H1 (cell line): ENCODE results near the gene ALDH5A1. TPM values are rescaled to one million over a fixed set of nuclear protein-coding genes. Genes with fewer than 3 reads are reported as not detected.

Source experiments
- CTCF ChIA-PET: fragments of 300-600 bp; sonication (Branson Sonifier 250); formaldehyde crosslinking; loops from one replicate; lab custom pipeline; 2021; ENCODE audit not compliant: partially characterized antibody; lab: Charles Lee
- POLR2A ChIA-PET: fragments of 300-600 bp; sonication (Branson Sonifier 250); formaldehyde crosslinking; loops from one replicate; lab custom pipeline; 2021; ENCODE audit warnings: inconsistent platforms; ENCODE audit not compliant: partially characterized antibody; lab: Charles Lee
- DNase-seq, 2 experiments: peaks; one replicate each; pipeline versions ENCODE4 v3.0.0 to v3.0.0-alpha.2; 2010 to 2022; ENCODE audit warnings: low spot score in 2 of 2, low read depth in 1 of 2, mixed read lengths in 1 of 2
- FAIRE-seq: peaks from 2 replicates; lab custom pipeline; 2011; peaks lifted over from hg19 to GRCh38; lab: Jason Lieb, UNC
- H2AFZ ChIP-seq: 2 replicates; pipeline ENCODE4 v1.8.1; 2012; ENCODE audit warnings: low read length, inconsistent platforms
- H2AK5ac ChIP-seq: 2 replicates; pipeline ENCODE4 v1.6.1; 2013; ENCODE audit warnings: low read depth, low read length
- H2BK120ac ChIP-seq: replicated peaks from 2 replicates; pipeline ENCODE3; 2013; ENCODE audit warnings: low read depth, low read length, inconsistent platforms
- H2BK12ac ChIP-seq: 2 replicates; pipeline ENCODE4 v1.6.1; 2013; ENCODE audit warnings: low read depth, low read length
- H2BK15ac ChIP-seq: 2 replicates; pipeline ENCODE4 v1.6.1; 2013; ENCODE audit warnings: low read length
- H2BK20ac ChIP-seq: 2 replicates; pipeline ENCODE4 v1.6.1; 2013; ENCODE audit warnings: low read length
- H2BK5ac ChIP-seq: 2 replicates; pipeline ENCODE4 v1.6.1; 2013; ENCODE audit warnings: low read depth, low read length
- H3K14ac ChIP-seq: 2 replicates; pipeline ENCODE4 v1.6.1; 2013; ENCODE audit warnings: inconsistent platforms; ENCODE audit not compliant: insufficient read length
- H3K18ac ChIP-seq: 2 replicates; pipeline ENCODE4 v1.6.1; 2013; ENCODE audit warnings: low read length; ENCODE audit errors: extremely low read depth
- H3K23ac ChIP-seq: 2 replicates; pipeline ENCODE4 v1.6.1; 2013; ENCODE audit warnings: inconsistent platforms; ENCODE audit not compliant: insufficient read length
- H3K23me2 ChIP-seq: 2 replicates; pipeline ENCODE4 v1.6.1; 2013; ENCODE audit warnings: low read depth, low read length
- H3K27ac ChIP-seq: 2 replicates; pipeline ENCODE4 v1.6.1; 2011; ENCODE audit warnings: low read depth, low read length, inconsistent platforms
- H3K27me3 ChIP-seq, 4 experiments: replicated peaks in 1 of 4; 1 replicate in 1 of 4; 2 replicates in 3 of 4; pipeline versions ENCODE4 v1.6.1 to v1.8.1; 2011 to 2013; ENCODE audit warnings: low read length in 3 of 4, mild to moderate bottlenecking in 3 of 4, inconsistent platforms in 2 of 4, mixed read lengths in 2 of 4, moderate library complexity in 1 of 4; ENCODE audit not compliant: control insufficient read depth in 3 of 4, insufficient read depth in 3 of 4; ENCODE audit errors: extremely low read depth in 1 of 4
- H3K36me3 ChIP-seq, 4 experiments: 2 replicates each; pipeline versions ENCODE4 v1.6.1 to v1.8.1; 2011 to 2013; ENCODE audit warnings: mild to moderate bottlenecking in 4 of 4, low read length in 3 of 4, moderate library complexity in 2 of 4, control low read depth in 1 of 4, inconsistent platforms in 1 of 4; ENCODE audit not compliant: insufficient read depth in 4 of 4, control insufficient read depth in 2 of 4
- H3K4ac ChIP-seq: replicated peaks from 2 replicates; pipeline ENCODE3; 2013; ENCODE audit warnings: low read length, low read depth, mixed read lengths, inconsistent platforms; ENCODE audit not compliant: insufficient read length
- H3K4me1 ChIP-seq, 4 experiments: replicated peaks in 1 of 4; 1 replicate in 1 of 4; 2 replicates in 3 of 4; pipeline versions ENCODE4 v1.6.1 to v1.8.1; 2011 to 2013; ENCODE audit warnings: low read length in 3 of 4, inconsistent platforms in 2 of 4, mixed read lengths in 1 of 4; ENCODE audit not compliant: insufficient read depth in 4 of 4, control insufficient read depth in 3 of 4
- H3K4me2 ChIP-seq, 2 experiments: 2 replicates each; pipeline versions ENCODE4 v1.6.1 to v1.8.1; 2011 to 2013; ENCODE audit warnings: low read depth in 2 of 2, low read length in 2 of 2, control low read depth in 1 of 2, inconsistent platforms in 1 of 2, mild to moderate bottlenecking in 1 of 2; ENCODE audit not compliant: insufficient read depth in 1 of 2
- H3K4me3 ChIP-seq, 4 experiments: fragments of 200-600, 300-600 bp in 1 of 4; sonication (generic), shearing (Covaris generic), sonication (Bioruptor Twin) in 1 of 4; 2 replicates each; pipeline versions ENCODE4 v1.5.1 to v1.8.1; 2011 to 2016; ENCODE audit warnings: low read length in 4 of 4, low read depth in 3 of 4, control low read depth in 2 of 4, inconsistent platforms in 2 of 4, mild to moderate bottlenecking in 2 of 4, mixed read lengths in 1 of 4, moderate library complexity in 1 of 4; ENCODE audit not compliant: insufficient read depth in 2 of 4; ENCODE audit errors: extremely low read depth in 1 of 4
- H3K56ac ChIP-seq: replicated peaks from 2 replicates; pipeline ENCODE3; 2013; ENCODE audit warnings: low read depth, mild to moderate bottlenecking, mixed read lengths, low read length, inconsistent platforms; ENCODE audit not compliant: insufficient read length
- H3K79me1 ChIP-seq: 2 replicates; pipeline ENCODE4 v1.6.1; 2013; ENCODE audit warnings: low read depth, low read length, control low read depth
- H3K79me2 ChIP-seq, 2 experiments: 2 replicates each; pipeline versions ENCODE4 v1.6.1 to v1.8.1; 2012 to 2013; ENCODE audit warnings: low read length in 2 of 2, mild to moderate bottlenecking in 2 of 2, inconsistent platforms in 1 of 2; ENCODE audit not compliant: insufficient read depth in 2 of 2, control insufficient read depth in 1 of 2
- H3K9ac ChIP-seq, 4 experiments: replicated peaks in 1 of 4; 1 replicate in 1 of 4; 2 replicates in 3 of 4; pipeline versions ENCODE4 v1.6.1 to v1.8.1; 2011 to 2013; ENCODE audit warnings: low read depth in 3 of 4, low read length in 3 of 4, control low read depth in 2 of 4, mild to moderate bottlenecking in 2 of 4, moderate library complexity in 2 of 4, inconsistent platforms in 1 of 4; ENCODE audit errors: extremely low read depth in 1 of 4
- H3K9me3 ChIP-seq, 2 experiments: 2 replicates each; pipeline versions ENCODE4 v1.6.1 to v1.8.1; 2012 to 2013; ENCODE audit warnings: mild to moderate bottlenecking in 2 of 2, moderate library complexity in 2 of 2, control low read depth in 1 of 2, inconsistent platforms in 1 of 2, low read depth in 1 of 2, low read length in 1 of 2, mixed read lengths in 1 of 2; ENCODE audit not compliant: insufficient read depth in 2 of 2
- H4K20me1 ChIP-seq, 2 experiments: replicated peaks in 1 of 2; 2 replicates each; pipeline versions ENCODE3 to v1.8.1; 2011 to 2013; ENCODE audit warnings: inconsistent platforms in 2 of 2, low read length in 2 of 2, mild to moderate bottlenecking in 1 of 2; ENCODE audit not compliant: insufficient read depth in 2 of 2, control insufficient read depth in 1 of 2
- H4K5ac ChIP-seq: 2 replicates; pipeline ENCODE4 v1.6.1; 2013; ENCODE audit warnings: low read length, low read depth, mixed read lengths, inconsistent platforms; ENCODE audit not compliant: insufficient read length
- H4K8ac ChIP-seq: 2 replicates; pipeline ENCODE4 v1.8.0; 2013; ENCODE audit warnings: mild to moderate bottlenecking, moderate library complexity, low read length, inconsistent platforms; ENCODE audit not compliant: insufficient read depth; ENCODE audit errors: extremely low read depth
- H4K91ac ChIP-seq: replicated peaks from 2 replicates; pipeline ENCODE3; 2013; ENCODE audit warnings: low read length, mixed read lengths, inconsistent platforms; ENCODE audit not compliant: insufficient read length
- ATF2 ChIP-seq: IDR thresholded peaks from 2 replicates; pipeline ENCODE4 v1.6.1; 2012; ENCODE audit warnings: low read length, inconsistent platforms
- ATF3 ChIP-seq: IDR thresholded peaks from 2 replicates; pipeline ENCODE4 v1.6.1; 2011; ENCODE audit warnings: low read depth, mild to moderate bottlenecking, low read length; ENCODE audit not compliant: insufficient read depth
- BCL11A ChIP-seq, 2 experiments: IDR thresholded peaks; one replicate each; pipeline ENCODE4 v1.6.1; 2011; ENCODE audit warnings: low read depth in 2 of 2, low read length in 2 of 2, mild to moderate bottlenecking in 2 of 2
- EP300 ChIP-seq, 2 experiments: IDR thresholded peaks; 1 replicate in 1 of 2; 2 replicates in 1 of 2; pipeline ENCODE4 v1.6.1; 2011 to 2012; ENCODE audit warnings: low read depth in 2 of 2, low read length in 2 of 2, mild to moderate bottlenecking in 2 of 2, borderline replicate concordance in 1 of 2, inconsistent platforms in 1 of 2, moderate library complexity in 1 of 2
- KDM4A ChIP-seq: IDR thresholded peaks from one replicate; pipeline ENCODE4 v1.7.1; 2012; ENCODE audit warnings: low read depth, mild to moderate bottlenecking, moderate library complexity, low read length, inconsistent platforms; ENCODE audit not compliant: severe bottlenecking
- KDM5A ChIP-seq: fragments of 200-600 bp; IDR thresholded peaks from 2 replicates; pipeline ENCODE4 v1.7.1; 2012; ENCODE audit warnings: mild to moderate bottlenecking, low read length, inconsistent platforms, mixed read lengths
- MAX ChIP-seq: IDR thresholded peaks from 2 replicates; pipeline ENCODE4 v1.6.1; 2012; ENCODE audit warnings: inconsistent platforms
- POLR2AphosphoS5 ChIP-seq: IDR thresholded peaks from 2 replicates; pipeline ENCODE4 v1.6.1; 2011; ENCODE audit warnings: low read depth, low read length
- RFX5 ChIP-seq: IDR thresholded peaks from 2 replicates; pipeline ENCODE4 v1.6.1; 2011; ENCODE audit warnings: low read depth, low read length, improper control_type of control experiment, borderline replicate concordance
- SIX5 ChIP-seq: IDR thresholded peaks from 2 replicates; pipeline ENCODE4 v1.6.1; 2011; ENCODE audit warnings: mild to moderate bottlenecking, low read depth, low read length
- SP4 ChIP-seq: IDR thresholded peaks from 2 replicates; pipeline ENCODE4 v1.6.1; 2012; ENCODE audit warnings: low read length, inconsistent platforms
- WGBS, 2 experiments: shearing (Covaris generic) in 1 of 2; methylation state at CpG; one replicate each; pipeline versions ENCODE4 v1.1.6 to v1.1.7; 2013 to 2015; ENCODE audit warnings: low lambda C conversion rate in 2 of 2, mixed read lengths in 2 of 2, inconsistent platforms in 1 of 2, low coverage in 1 of 2, missing lambda C conversion rate in 1 of 2; ENCODE audit not compliant: insufficient replicate concordance in 2 of 2, insufficient coverage in 1 of 2, insufficient read length in 1 of 2; ENCODE audit errors: extremely low coverage in 1 of 2, missing lambda C conversion rate in 1 of 2; 5-methylcytosine and 5-hydroxymethylcytosine counted together
- polyA plus RNA-seq, 7 experiments: library from polyadenylated mRNA; depleted of rRNA in 3 of 7; stranded (reverse) in 5 of 7; unstranded in 2 of 7; fragments of >200 nt in 5 of 7; fragments of 200-250 nt in 2 of 7; gene quantifications; 1 replicate in 5 of 7; 2 replicates in 1 of 7; 4 replicates in 1 of 7; pipeline versions ENCODE4 v1.2.1 to v1.2.3, GENCODE V29; 2011 to 2013; ENCODE audit warnings: missing spikeins in 2 of 7, mixed read lengths in 2 of 7
- total RNA-seq: library from RNA; stranded (reverse); fragmentation: NEBNext Ultra II Directional; extraction: Animal tissue kit (Norgen Biotek cat#: 25700); gene quantifications from 2 replicates; pipeline ENCODE4 v1.2.1, GENCODE V29; 2021

Gene ALDH5A1
- total and polyA plus RNA-seq, 2 of the 8 experiments (the other 6 are each of a cell fraction or from before 2014, with no cell fraction given) = 1.5 to 2.4 TPM

- H3K79me1 ChIP-seq = no peaks in the 10 kb centered on the region
- H3K4ac ChIP-seq = no peak overlapping the region
- no peak overlapping the region for H3K27ac ChIP-seq
- no peak overlapping the region for H3K9ac ChIP-seq
- no peak overlapping the region for H3K56ac ChIP-seq
- no peaks in the 10 kb centered on the region for H3K27me3 ChIP-seq
- H2BK15ac ChIP-seq = no peak overlapping the region
- no peak overlapping the region for H2BK20ac ChIP-seq
- CTCF ChIA-PET = interaction anchor here (0.7 to 3.9 kb wide), 3 partner anchors 10 to 148 kb away, joined by 3 to 15 read pairs (median 7); no protein-coding TSS in a partner anchor
- H3K18ac ChIP-seq = no peak overlapping the region
- TF ChIP-seq ATF2 (no peak), RFX5 (no peak), POLR2AphosphoS5 (no peak), ATF3 (no peak), MAX (no peak), BCL11A (IDR thresholded peaks at IDR 0.05; ENCODE audit: low read depth in 2 of 2, low read length in 2 of 2) (no peak), EP300 (IDR thresholded peaks at IDR 0.05; ENCODE audit: borderline replicate concordance in 1 of 2, low read depth in 2 of 2, low read length in 2 of 2) (no peak), KDM4A (no peak), KDM5A (no peak), SP4 (no peak), SIX5 (no peak)
- H3K4me3 ChIP-seq = no peak overlapping the region
- no peaks in the 10 kb centered on the region for H3K79me2 ChIP-seq
- DNase-seq (no peak), FAIRE-seq (no peak)
- H4K5ac ChIP-seq = no peak overlapping the region
- H4K91ac ChIP-seq = no peak overlapping the region
- H2AFZ ChIP-seq = no peak overlapping the region
- no peak overlapping the region for H2BK12ac ChIP-seq
- no peak overlapping the region for H3K4me2 ChIP-seq
- no peak overlapping the region for H4K8ac ChIP-seq
- H3K36me3 ChIP-seq = no peaks in the 10 kb centered on the region
- 92% methylated on average over 1 of the region's 1 CpG; no CpG with 5 or more reads in 1 of the 2 experiments for WGBS, 2 experiments
- no peaks in the 10 kb centered on the region for H3K9me3 ChIP-seq
- POLR2A ChIA-PET = no interaction called here
- no peaks in the 10 kb centered on the region for H3K4me1 ChIP-seq
- no peak overlapping the region for H2AK5ac ChIP-seq
- H2BK5ac ChIP-seq = no peak overlapping the region
- no peaks in the 10 kb centered on the region for H4K20me1 ChIP-seq
- no peak overlapping the region for H3K14ac ChIP-seq
- no peaks in the 10 kb centered on the region for H3K23me2 ChIP-seq
- H2BK120ac ChIP-seq = no peak overlapping the region
- H3K23ac ChIP-seq = no peak overlapping the region
Measured at GRCh38 chr6:24554474-24554873, 59.7 kb downstream of the ALDH5A1 start.
